Measurements from ENCODE around the gene ALDH3A2.

ALDH3A2 gene

DNA sequence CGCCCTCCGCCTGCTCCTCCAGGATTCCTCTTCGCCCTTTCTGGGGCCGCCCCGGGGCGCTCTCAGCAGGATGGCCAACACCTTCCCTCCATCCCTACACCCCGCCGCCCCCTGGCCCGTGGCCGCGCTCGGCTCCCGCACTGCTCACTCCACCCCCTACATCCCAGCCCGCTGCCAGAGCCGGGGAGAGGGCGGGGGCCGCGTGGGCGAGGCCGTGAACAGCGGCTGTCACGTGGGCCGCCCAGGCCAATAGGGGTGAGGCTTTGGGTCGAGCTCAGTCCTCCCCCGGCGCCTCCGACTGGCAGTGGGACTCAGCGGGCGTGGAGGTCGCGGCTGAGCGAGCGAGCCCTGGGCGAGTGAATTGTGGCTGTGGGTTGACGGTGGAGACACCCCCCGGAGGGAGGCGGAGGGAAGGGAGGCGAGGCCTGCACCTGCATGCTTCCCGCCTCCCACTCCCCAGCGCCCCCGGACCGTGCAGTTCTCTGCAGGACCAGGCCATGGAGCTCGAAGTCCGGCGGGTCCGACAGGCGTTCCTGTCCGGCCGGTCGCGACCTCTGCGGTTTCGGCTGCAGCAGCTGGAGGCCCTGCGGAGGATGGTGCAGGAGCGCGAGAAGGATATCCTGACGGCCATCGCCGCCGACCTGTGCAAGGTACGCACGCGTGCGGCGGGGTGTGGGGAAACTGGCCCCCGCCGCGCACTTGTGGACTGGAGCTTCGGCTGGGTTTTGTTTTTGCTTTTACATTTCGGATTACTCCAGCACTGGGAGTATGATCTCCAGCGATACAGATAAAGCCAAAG, at the start of gene ALDH3A2:
Gene ALDH3A2, plus strand, starts transcription at position 277 of the 799 bp plus-strand sequence. Its CDS starts 221 bp downstream, at position 498.
- Mint-ChIP-seq H3K27ac (peak within 1 kb of the TSS; percentile 90), H3K4me1 (ENCODE audit: low read depth) (peaks cover 35% of the 10 kb centered on the region)

GRCh38 chr17:19610311-19610710, 38.2 kb upstream of the ALDH3A2 start:
- no peak overlapping the region for H3K27ac Mint-ChIP-seq

More for the DNA sequence above, at the start of gene ALDH3A2:
- Mint-ChIP-seq H3K9me3 (ENCODE audit: low read depth) (no peaks in the 10 kb centered on the region), H3K4me3 (peak within 1 kb of the TSS; percentile 90), H3K27me3 (no peaks in the 10 kb centered on the region), H3K36me3 (peaks cover 12% of the 10 kb centered on the region)

GRCh38 chr17:19610879-19611278, 37.7 kb upstream of the ALDH3A2 start:
- H3K27me3 Mint-ChIP-seq = no peaks in the 10 kb centered on the region
- H3K27ac Mint-ChIP-seq = no peak overlapping the region
- no peaks in the 10 kb centered on the region for H3K36me3 Mint-ChIP-seq
- H3K4me1 Mint-ChIP-seq (ENCODE audit: low read depth) = peaks cover 6% of the 10 kb centered on the region
- no peaks in the 10 kb centered on the region for H3K9me3 Mint-ChIP-seq (ENCODE audit: low read depth)
- H3K4me3 Mint-ChIP-seq = no peak overlapping the region

More at GRCh38 chr17:19610311-19610710, 38.2 kb upstream of the ALDH3A2 start:
- Mint-ChIP-seq H3K4me3 (no peak overlapping the region), H3K4me1 (ENCODE audit: low read depth) (peaks cover 6% of the 10 kb centered on the region), H3K9me3 (ENCODE audit: low read depth) (no peaks in the 10 kb centered on the region), H3K36me3 (no peaks in the 10 kb centered on the region), H3K27me3 (no peaks in the 10 kb centered on the region)

DNA sequence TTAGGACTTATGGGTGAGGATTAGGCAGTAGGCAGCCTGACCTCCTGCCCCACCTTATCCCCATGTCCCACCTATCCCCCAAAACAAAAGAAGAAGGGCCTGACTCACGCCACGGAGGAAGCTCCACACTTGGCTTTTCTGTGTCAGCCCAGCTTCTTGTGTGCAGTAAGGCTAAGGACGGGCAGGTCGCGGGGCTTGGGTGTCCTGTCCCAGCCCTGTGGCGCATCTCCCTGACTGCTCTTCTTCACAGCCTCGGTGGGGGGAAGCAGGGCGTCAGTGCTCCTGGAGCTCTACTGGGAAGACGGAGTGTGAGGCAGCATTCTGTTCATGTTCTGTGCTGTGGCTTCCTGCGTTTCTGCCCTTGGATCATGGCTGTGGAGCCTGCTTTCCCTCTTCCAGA, 34.6 kb upstream of the ALDH3A2 start:
- H3K27ac Mint-ChIP-seq = no peak overlapping the region
- H3K4me3 Mint-ChIP-seq = no peak overlapping the region
- H3K4me1 Mint-ChIP-seq (ENCODE audit: low read depth) = peaks cover 6% of the 10 kb centered on the region
- peaks cover 8% of the 10 kb centered on the region for H3K36me3 Mint-ChIP-seq
- H3K9me3 Mint-ChIP-seq (ENCODE audit: low read depth) = peaks cover 15% of the 10 kb centered on the region
- H3K27me3 Mint-ChIP-seq = no peaks in the 10 kb centered on the region

DNA sequence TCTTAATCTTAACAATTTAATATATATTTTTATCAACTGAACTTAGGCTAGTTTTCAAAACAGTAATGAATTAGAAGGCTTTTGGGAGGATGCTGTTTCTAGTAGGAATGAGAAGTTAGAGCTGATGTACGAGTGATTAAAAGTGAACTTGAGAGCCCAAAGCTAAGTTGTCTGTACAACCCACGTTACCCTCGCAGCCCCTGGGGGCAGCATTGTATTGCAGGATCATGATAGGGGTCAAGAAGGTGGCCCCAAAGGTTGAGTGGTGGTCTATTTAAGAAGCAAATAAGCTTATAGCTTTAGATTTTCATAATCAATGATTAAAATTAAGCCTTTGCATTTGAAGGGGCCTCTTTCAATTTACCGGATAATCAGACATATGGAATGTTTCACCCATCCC, 33.7 kb upstream of the ALDH3A2 start:
- Mint-ChIP-seq H3K27me3 (no peaks in the 10 kb centered on the region), H3K4me1 (ENCODE audit: low read depth) (peaks cover 6% of the 10 kb centered on the region), H3K4me3 (no peak overlapping the region), H3K36me3 (peaks cover 17% of the 10 kb centered on the region), H3K27ac (no peak overlapping the region), H3K9me3 (ENCODE audit: low read depth) (peaks cover 25% of the 10 kb centered on the region)

- H3K4me3 Mint-ChIP-seq = no peak overlapping the region
- peaks cover 18% of the 10 kb centered on the region for H3K36me3 Mint-ChIP-seq
- no peaks in the 10 kb centered on the region for H3K27me3 Mint-ChIP-seq
- H3K27ac Mint-ChIP-seq = no peak overlapping the region
- H3K4me1 Mint-ChIP-seq (ENCODE audit: low read depth) = peaks cover 6% of the 10 kb centered on the region
- H3K9me3 Mint-ChIP-seq (ENCODE audit: low read depth) = peaks cover 30% of the 10 kb centered on the region
Observed at GRCh38 chr17:19618015-19618414, 30.5 kb upstream of the ALDH3A2 start.

- Mint-ChIP-seq H3K4me1 (ENCODE audit: low read depth) (no peaks in the 10 kb centered on the region), H3K27me3 (no peaks in the 10 kb centered on the region), H3K36me3 (peaks cover 18% of the 10 kb centered on the region), H3K9me3 (ENCODE audit: low read depth) (peaks cover 31% of the 10 kb centered on the region), H3K27ac (no peak overlapping the region), H3K4me3 (no peak overlapping the region)
Observed at GRCh38 chr17:19619705-19620325, 28.7 kb upstream of the ALDH3A2 start.

GRCh38 chr17:19621697-19622096, 26.9 kb upstream of the ALDH3A2 start:
- Mint-ChIP-seq H3K27me3 (no peaks in the 10 kb centered on the region), H3K36me3 (peaks cover 18% of the 10 kb centered on the region), H3K27ac (no peak overlapping the region), H3K4me1 (ENCODE audit: low read depth) (no peaks in the 10 kb centered on the region), H3K4me3 (no peak overlapping the region), H3K9me3 (ENCODE audit: low read depth) (peaks cover 31% of the 10 kb centered on the region)

DNA sequence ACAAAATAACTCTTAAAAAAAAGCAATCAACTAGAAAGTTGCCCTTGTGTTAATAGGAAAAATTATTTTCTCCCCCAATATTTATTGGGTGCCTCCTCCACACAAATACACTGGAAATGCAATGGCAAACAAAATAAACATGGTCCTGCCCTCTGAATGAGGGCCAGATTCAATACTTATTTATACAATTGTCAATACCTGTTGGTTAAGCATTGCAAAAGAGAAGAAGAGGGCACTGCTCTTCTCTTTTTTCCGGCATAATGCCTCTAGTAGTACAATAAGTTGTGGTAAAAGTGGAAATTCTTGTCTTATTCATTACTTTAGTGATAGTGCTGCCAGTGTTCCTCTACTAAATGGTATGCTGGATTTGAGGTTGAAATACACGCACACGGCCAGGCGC, 22.5 kb upstream of the ALDH3A2 start:
- Mint-ChIP-seq H3K27me3 (peaks cover 5% of the 10 kb centered on the region), H3K4me1 (ENCODE audit: low read depth) (no peaks in the 10 kb centered on the region), H3K4me3 (no peak overlapping the region), H3K27ac (no peak overlapping the region), H3K36me3 (no peaks in the 10 kb centered on the region), H3K9me3 (ENCODE audit: low read depth) (peaks cover 4% of the 10 kb centered on the region)

DNA sequence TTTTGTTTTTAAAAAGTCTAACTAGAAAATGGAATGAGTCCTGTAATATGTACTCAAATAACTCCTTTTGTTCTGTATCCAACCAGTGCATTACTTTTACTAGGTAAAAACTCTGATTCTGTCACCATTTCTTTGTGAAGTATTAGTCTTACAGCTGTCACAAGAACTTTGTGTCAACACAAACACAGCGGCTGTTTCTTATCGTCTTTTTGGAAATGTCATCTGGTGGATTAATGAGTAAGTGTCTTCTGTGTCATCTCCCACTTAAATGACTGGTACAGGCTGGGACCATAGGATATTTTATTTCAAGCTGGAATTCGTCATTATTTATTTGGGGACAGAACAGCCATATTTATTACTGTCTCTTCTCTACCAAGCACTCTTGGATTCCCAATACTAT, 19.1 kb upstream of the ALDH3A2 start:
- no peaks in the 10 kb centered on the region for H3K9me3 Mint-ChIP-seq (ENCODE audit: low read depth)
- H3K27ac Mint-ChIP-seq = no peak overlapping the region
- H3K4me1 Mint-ChIP-seq (ENCODE audit: low read depth) = no peaks in the 10 kb centered on the region
- no peaks in the 10 kb centered on the region for H3K36me3 Mint-ChIP-seq
- peaks cover 6% of the 10 kb centered on the region for H3K27me3 Mint-ChIP-seq
- H3K4me3 Mint-ChIP-seq = no peak overlapping the region

- Mint-ChIP-seq H3K27me3 (peaks cover 10% of the 10 kb centered on the region), H3K27ac (no peak overlapping the region), H3K36me3 (no peaks in the 10 kb centered on the region), H3K4me3 (no peak overlapping the region), H3K4me1 (ENCODE audit: low read depth) (no peaks in the 10 kb centered on the region), H3K9me3 (ENCODE audit: low read depth) (no peaks in the 10 kb centered on the region)
Observed at GRCh38 chr17:19630035-19630434, 18.5 kb upstream of the ALDH3A2 start.

DNA sequence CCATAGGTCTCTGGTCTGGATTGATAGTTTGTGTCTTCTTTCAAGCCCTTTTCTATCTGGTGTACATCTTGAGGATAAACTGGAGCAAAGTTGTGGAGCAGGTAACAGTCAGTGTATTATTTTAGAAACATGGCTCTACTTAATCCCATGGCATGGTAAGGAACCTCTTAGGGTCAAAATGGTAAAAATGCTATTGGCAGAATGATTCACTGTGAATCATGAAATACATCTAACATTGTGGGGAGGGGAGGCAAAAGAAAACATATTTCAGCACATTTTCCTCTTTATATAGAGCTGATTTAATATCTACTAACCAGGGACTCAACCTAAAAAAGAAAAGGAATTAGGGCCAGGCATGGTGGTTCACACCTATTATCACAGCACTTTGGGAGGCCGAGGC, 17.9 kb upstream of the ALDH3A2 start:
- Mint-ChIP-seq H3K36me3 (no peaks in the 10 kb centered on the region), H3K4me1 (ENCODE audit: low read depth) (no peaks in the 10 kb centered on the region), H3K27me3 (peaks cover 10% of the 10 kb centered on the region), H3K27ac (no peak overlapping the region), H3K9me3 (ENCODE audit: low read depth) (no peaks in the 10 kb centered on the region), H3K4me3 (no peak overlapping the region)

DNA sequence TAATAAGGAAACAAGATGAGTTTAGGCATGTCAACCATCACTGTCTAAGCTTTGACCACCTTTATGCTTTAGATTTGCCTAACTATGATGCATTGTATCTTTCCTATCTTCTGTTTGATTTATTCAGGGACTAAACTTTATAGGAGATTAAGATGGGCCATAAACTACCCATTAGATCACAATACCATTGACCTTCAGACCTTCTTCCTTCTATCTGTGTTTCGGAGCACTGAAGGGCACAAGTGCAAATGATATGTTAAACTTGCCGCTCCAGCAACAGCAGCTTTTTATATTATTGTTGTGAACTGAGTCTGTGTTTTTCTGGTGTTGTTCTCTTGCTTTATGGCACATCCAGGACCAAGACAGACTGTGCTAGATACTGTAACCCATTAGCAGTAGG, 16.6 kb upstream of the ALDH3A2 start:
- Mint-ChIP-seq H3K9me3 (ENCODE audit: low read depth) (no peaks in the 10 kb centered on the region), H3K27me3 (peaks cover 10% of the 10 kb centered on the region), H3K4me1 (ENCODE audit: low read depth) (no peaks in the 10 kb centered on the region), H3K27ac (no peak overlapping the region), H3K4me3 (no peak overlapping the region), H3K36me3 (no peaks in the 10 kb centered on the region)

GRCh38 chr17:19641687-19642372, 6.7 kb upstream of the ALDH3A2 start:
- no peak overlapping the region for H3K4me3 Mint-ChIP-seq
- H3K27me3 Mint-ChIP-seq = peaks cover 5% of the 10 kb centered on the region
- no peaks in the 10 kb centered on the region for H3K9me3 Mint-ChIP-seq (ENCODE audit: low read depth)
- no peak overlapping the region for H3K27ac Mint-ChIP-seq
- H3K36me3 Mint-ChIP-seq = no peaks in the 10 kb centered on the region
- H3K4me1 Mint-ChIP-seq (ENCODE audit: low read depth) = peaks cover 11% of the 10 kb centered on the region

GRCh38 chr17:19642373-19642893, 6.1 kb upstream of the ALDH3A2 start:
- Mint-ChIP-seq H3K4me1 (ENCODE audit: low read depth) (peaks cover 17% of the 10 kb centered on the region), H3K4me3 (no peak overlapping the region), H3K36me3 (no peaks in the 10 kb centered on the region), H3K9me3 (ENCODE audit: low read depth) (no peaks in the 10 kb centered on the region), H3K27me3 (peaks cover 2% of the 10 kb centered on the region), H3K27ac (no peak overlapping the region)
